Measurements from ENCODE around the gene WDR83. TPM values are rescaled to one million over a fixed set of nuclear protein-coding genes. Genes with fewer than 3 reads are reported as not detected.

Gene WDR83
- total and polyA plus RNA-seq, 10 of the 15 experiments (the other 5 are each of a cell fraction or from before 2014, with no cell fraction given) = 0.58 to 17.7 (median 10.8) TPM

DNA sequence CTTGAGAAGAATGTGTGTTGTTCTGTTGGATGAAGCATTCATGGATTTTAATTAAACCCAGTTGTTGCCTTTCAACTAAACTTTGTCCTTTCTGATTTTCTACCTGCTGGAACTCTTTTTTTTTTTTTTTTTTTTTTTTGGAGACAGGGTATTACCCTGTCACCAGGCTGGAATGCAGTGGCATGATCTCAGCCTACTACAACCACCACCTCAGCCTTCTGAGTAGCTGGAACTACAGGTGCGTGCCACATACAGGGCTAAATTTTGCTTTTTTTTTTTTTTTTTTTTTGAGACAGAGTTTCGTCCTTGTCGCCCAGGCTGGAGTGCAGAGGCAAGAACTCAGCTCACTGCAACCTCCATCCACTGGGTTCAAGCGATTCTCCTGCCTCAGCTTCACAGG, 49.0 kb upstream of the WDR83 start:
- H3K27me3 ChIP-seq (replicated peaks in 1 of 2; ENCODE audit: control insufficient read depth in 2 of 2, insufficient read depth in 2 of 2, low read length in 1 of 2) = no peaks in the 10 kb centered on the region
- ChIA-PET CTCF (no interaction called here), POLR2A (interaction anchor here (0.6 to 1.1 kb wide), 3 partner anchors 9 to 265 kb away, joined by 3 to 8 read pairs (median 4); no protein-coding TSS in a partner anchor), SMC1A (ENCODE audit: uncharacterized antibody, unreplicated experiment) (no interaction called here), RAD21 (ENCODE audit: unreplicated experiment) (interaction anchor here (0.7 kb wide), 2 partner anchors 45 to 1050 kb away, joined by 4 read pairs; no protein-coding TSS in a partner anchor)
- no peak overlapping the region for H2AFZ ChIP-seq (ENCODE audit: control insufficient read depth, low read depth, low read length)
- ATAC-seq (no peak), FAIRE-seq (no peak), DNase-seq (ENCODE audit: low read depth, low spot score) (no peak)
- H3K36me3 ChIP-seq (ENCODE audit: control insufficient read depth in 2 of 2, insufficient read depth in 2 of 2, low read length in 1 of 2) = peaks cover 0 to 2% of the 10 kb centered on the region in 2 experiments; a peak in 2 of 4 replicates
- intact Hi-C loops (cut with micrococcal nuclease; ENCODE audit: unreplicated experiment) (no loop called here), in situ Hi-C loops (cut with MboI) (no loop called here)
- TSS peak; percentile 3 for BruUV-seq (replicated peaks)
- H4K20me1 ChIP-seq (ENCODE audit: control insufficient read depth, insufficient read depth) = 0 out of 2 replicates have a peak, but pooled peaks cover 3% of the 10 kb centered on the region
- H3K9ac ChIP-seq (ENCODE audit: control insufficient read depth, insufficient read depth, low read length) = no peak overlapping the region
- H3K9me3 ChIP-seq (replicated peaks; ENCODE audit: control insufficient read depth, insufficient read depth, low read length) = peaks cover 8% of the 10 kb centered on the region
- H3K4me1 ChIP-seq (ENCODE audit: control insufficient read depth, insufficient read depth, low read length) = peaks cover 12% of the 10 kb centered on the region
- H3K4me2 ChIP-seq (ENCODE audit: control insufficient read depth, insufficient read depth) = no peak overlapping the region; the same call in 1 of the 2 replicates
- WGBS (ENCODE audit: insufficient coverage, insufficient replicate concordance, low lambda C conversion rate, missing lambda C conversion rate) = 72% methylated on average over 2 of the region's 4 CpGs
- H3K27ac ChIP-seq (ENCODE audit: control insufficient read depth, insufficient read depth) = no peak overlapping the region
- peaks cover 59% of the 10 kb centered on the region for H3K79me2 ChIP-seq (ENCODE audit: control insufficient read depth, insufficient read depth, low read length)
- no peak overlapping the region for H3K4me3 ChIP-seq
- TF ChIP-seq, protein P1, sequence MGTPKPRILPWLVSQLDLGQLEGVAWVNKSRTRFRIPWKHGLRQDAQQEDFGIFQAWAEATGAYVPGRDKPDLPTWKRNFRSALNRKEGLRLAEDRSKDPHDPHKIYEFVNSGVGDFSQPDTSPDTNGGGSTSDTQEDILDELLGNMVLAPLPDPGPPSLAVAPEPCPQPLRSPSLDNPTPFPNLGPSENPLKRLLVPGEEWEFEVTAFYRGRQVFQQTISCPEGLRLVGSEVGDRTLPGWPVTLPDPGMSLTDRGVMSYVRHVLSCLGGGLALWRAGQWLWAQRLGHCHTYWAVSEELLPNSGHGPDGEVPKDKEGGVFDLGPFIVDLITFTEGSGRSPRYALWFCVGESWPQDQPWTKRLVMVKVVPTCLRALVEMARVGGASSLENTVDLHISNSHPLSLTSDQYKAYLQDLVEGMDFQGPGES (IDR thresholded peaks at IDR 0.05) = no peak
- TF ChIP-seq RELB (IDR thresholded peaks at IDR 0.05; ENCODE audit: low read depth) = no peak
- no peak for TF ChIP-seq ZSCAN29 (IDR thresholded peaks at IDR 0.05)
- TF ChIP-seq POU2F2 (IDR thresholded peaks at IDR 0.05; ENCODE audit: borderline replicate concordance, low read depth, low read length) = no peak
- TF ChIP-seq MTA3 (IDR thresholded peaks at IDR 0.05; ENCODE audit: borderline replicate concordance, low read length) = no peak
- no peak for TF ChIP-seq ZBTB4 (CRISPR knock-in tag; IDR thresholded peaks at IDR 0.05)
- no peak for TF ChIP-seq SPI1 (IDR thresholded peaks at IDR 0.05; ENCODE audit: borderline replicate concordance, insufficient read depth, low read depth, low read length)
- TF ChIP-seq, protein P2, sequence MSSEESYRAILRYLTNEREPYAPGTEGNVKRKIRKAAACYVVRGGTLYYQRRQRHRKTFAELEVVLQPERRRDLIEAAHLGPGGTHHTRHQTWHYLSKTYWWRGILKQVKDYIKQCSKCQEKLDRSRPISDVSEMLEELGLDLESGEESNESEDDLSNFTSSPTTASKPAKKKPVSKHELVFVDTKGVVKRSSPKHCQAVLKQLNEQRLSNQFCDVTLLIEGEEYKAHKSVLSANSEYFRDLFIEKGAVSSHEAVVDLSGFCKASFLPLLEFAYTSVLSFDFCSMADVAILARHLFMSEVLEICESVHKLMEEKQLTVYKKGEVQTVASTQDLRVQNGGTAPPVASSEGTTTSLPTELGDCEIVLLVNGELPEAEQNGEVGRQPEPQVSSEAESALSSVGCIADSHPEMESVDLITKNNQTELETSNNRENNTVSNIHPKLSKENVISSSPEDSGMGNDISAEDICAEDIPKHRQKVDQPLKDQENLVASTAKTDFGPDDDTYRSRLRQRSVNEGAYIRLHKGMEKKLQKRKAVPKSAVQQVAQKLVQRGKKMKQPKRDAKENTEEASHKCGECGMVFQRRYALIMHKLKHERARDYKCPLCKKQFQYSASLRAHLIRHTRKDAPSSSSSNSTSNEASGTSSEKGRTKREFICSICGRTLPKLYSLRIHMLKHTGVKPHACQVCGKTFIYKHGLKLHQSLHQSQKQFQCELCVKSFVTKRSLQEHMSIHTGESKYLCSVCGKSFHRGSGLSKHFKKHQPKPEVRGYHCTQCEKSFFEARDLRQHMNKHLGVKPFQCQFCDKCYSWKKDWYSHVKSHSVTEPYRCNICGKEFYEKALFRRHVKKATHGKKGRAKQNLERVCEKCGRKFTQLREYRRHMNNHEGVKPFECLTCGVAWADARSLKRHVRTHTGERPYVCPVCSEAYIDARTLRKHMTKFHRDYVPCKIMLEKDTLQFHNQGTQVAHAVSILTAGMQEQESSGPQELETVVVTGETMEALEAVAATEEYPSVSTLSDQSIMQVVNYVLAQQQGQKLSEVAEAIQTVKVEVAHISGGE (CRISPR knock-in tag; IDR thresholded peaks at IDR 0.05) = no peak
- no peak for TF ChIP-seq CHD2 (IDR thresholded peaks at IDR 0.05; ENCODE audit: borderline replicate concordance, low read depth, low read length)
- no peak for TF ChIP-seq CREB1 (IDR thresholded peaks at IDR 0.05; ENCODE audit: low read depth)
- TF ChIP-seq E2F8 (IDR thresholded peaks at IDR 0.05; ENCODE audit: low read depth, partially characterized antibody) = no peak
